Measurements from ENCODE around the gene EFCAB11.

DNA sequence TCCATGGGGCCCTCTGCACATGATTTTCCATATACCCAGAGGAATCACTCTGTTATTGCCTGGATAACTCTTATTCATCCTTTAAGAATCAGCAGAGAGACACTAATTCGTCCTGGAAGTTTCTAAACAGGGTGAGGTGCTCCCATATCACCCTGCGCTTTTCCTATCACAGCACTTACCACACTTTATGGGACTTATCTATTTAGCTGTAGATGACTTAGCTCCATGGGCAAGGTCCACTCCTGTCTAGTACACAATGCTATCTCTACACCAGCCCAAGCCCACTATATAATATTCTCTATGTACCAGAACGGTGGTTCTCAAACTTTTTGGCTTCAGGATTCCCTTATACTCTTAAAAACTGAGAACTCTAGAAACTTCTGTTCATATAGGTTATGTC lies 111.7 kb downstream of the EFCAB11 start:
- TF ChIP-seq ZFP30 (CRISPR knock-in tag; IDR thresholded peaks at IDR 0.05) (no peak), PPARA (CRISPR knock-in tag; IDR thresholded peaks at IDR 0.05; ENCODE audit: borderline replicate concordance) (no peak), RARB (CRISPR knock-in tag; IDR thresholded peaks at IDR 0.05) (no peak), CSDC2 (CRISPR knock-in tag; IDR thresholded peaks at IDR 0.05) (no peak), GLIS3 (CRISPR knock-in tag; IDR thresholded peaks at IDR 0.05) (no peak), ZNF70 (CRISPR knock-in tag; IDR thresholded peaks at IDR 0.05) (no peak), ZC3H10 (CRISPR knock-in tag; IDR thresholded peaks at IDR 0.05) (no peak), ESRRG (CRISPR knock-in tag; IDR thresholded peaks at IDR 0.05) (no peak), OSR1 (CRISPR knock-in tag; IDR thresholded peaks at IDR 0.05) (no peak), CREB5 (CRISPR knock-in tag; IDR thresholded peaks at IDR 0.05; ENCODE audit: low read depth) (no peak), TOX (CRISPR knock-in tag; IDR thresholded peaks at IDR 0.05; ENCODE audit: borderline replicate concordance) (no peak), ZNF8 (CRISPR knock-in tag; IDR thresholded peaks at IDR 0.05) (no peak), ZNF565 (CRISPR knock-in tag; conservative IDR thresholded peaks at IDR 0.05; ENCODE audit: low read depth) (no peak)
- TF ChIP-seq, protein P1, sequence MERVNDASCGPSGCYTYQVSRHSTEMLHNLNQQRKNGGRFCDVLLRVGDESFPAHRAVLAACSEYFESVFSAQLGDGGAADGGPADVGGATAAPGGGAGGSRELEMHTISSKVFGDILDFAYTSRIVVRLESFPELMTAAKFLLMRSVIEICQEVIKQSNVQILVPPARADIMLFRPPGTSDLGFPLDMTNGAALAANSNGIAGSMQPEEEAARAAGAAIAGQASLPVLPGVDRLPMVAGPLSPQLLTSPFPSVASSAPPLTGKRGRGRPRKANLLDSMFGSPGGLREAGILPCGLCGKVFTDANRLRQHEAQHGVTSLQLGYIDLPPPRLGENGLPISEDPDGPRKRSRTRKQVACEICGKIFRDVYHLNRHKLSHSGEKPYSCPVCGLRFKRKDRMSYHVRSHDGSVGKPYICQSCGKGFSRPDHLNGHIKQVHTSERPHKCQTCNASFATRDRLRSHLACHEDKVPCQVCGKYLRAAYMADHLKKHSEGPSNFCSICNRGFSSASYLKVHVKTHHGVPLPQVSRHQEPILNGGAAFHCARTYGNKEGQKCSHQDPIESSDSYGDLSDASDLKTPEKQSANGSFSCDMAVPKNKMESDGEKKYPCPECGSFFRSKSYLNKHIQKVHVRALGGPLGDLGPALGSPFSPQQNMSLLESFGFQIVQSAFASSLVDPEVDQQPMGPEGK (CRISPR knock-in tag; IDR thresholded peaks at IDR 0.05; ENCODE audit: borderline replicate concordance) = no peak
